Measurements from ENCODE around the gene RNF144A. TPM values are rescaled to one million over a fixed set of nuclear protein-coding genes. Genes with fewer than 3 reads are reported as not detected.

Gene RNF144A
- polyA plus RNA-seq, 3 donors = 0.30 to 0.68 (median 0.48) TPM

DNA sequence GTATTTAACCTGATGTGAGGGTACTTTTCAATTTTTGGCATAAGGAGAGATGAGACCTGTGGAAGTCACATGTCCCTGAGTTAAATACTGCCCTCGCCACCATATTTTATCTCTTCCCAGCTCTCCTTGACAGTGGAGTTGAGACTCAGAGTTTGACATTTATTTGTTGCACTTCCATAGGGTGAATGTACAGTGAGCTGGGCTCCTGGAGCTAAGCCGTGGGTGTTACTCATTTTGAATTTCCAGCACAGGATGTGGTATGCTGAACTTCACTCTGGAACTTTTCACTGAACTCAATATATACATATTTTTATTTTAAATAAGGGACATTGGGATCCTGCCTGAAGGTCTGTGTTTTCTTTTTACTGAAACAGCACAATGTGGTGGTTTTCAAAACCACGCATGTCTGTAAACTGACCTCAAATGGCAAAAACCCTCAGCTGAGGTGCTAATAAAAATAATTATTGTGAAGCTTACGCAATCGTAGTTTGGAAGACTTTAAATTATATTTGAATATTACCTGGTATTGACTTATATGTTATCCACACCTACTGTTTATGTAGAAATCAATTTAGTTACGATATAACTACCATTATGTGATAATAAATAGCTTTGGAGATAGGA, 12.1 kb downstream of the RNF144A start:
- no peaks in the 10 kb centered on the region for H3K36me3 ChIP-seq (replicated peaks in 1 of 2; ENCODE audit: control insufficient read depth in 1 of 2, insufficient read depth in 2 of 2, low read length in 2 of 2)
- H3K4me3 ChIP-seq (replicated peaks in 1 of 3; ENCODE audit: low read depth in 2 of 3, low read length in 3 of 3) = no peak overlapping the region
- intact Hi-C loops (cut with micrococcal nuclease) = no loop called here
- no peak overlapping the region for H3K4me2 ChIP-seq (replicated peaks; ENCODE audit: extremely low read depth, low read length, poor library complexity, severe bottlenecking)
- TF ChIP-seq, protein P1, sequence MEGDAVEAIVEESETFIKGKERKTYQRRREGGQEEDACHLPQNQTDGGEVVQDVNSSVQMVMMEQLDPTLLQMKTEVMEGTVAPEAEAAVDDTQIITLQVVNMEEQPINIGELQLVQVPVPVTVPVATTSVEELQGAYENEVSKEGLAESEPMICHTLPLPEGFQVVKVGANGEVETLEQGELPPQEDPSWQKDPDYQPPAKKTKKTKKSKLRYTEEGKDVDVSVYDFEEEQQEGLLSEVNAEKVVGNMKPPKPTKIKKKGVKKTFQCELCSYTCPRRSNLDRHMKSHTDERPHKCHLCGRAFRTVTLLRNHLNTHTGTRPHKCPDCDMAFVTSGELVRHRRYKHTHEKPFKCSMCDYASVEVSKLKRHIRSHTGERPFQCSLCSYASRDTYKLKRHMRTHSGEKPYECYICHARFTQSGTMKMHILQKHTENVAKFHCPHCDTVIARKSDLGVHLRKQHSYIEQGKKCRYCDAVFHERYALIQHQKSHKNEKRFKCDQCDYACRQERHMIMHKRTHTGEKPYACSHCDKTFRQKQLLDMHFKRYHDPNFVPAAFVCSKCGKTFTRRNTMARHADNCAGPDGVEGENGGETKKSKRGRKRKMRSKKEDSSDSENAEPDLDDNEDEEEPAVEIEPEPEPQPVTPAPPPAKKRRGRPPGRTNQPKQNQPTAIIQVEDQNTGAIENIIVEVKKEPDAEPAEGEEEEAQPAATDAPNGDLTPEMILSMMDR (IDR thresholded peaks at IDR 0.05) = no peak
- no peak overlapping the region for H3K27ac ChIP-seq (ENCODE audit: low read depth in 1 of 2, low read length in 2 of 2)
- no peak for DNase-seq
- Mint-ChIP-seq H3K4me1 (peaks cover 26% of the 10 kb centered on the region), H3K9me3 (peaks cover 0 to 7% (median 0%) of the 10 kb centered on the region in 7 donors), H3K27ac (no peak overlapping the region), H3K27me3 (ENCODE audit: low read depth in 3 of 3) (no peaks in the 10 kb centered on the region), H3K4me3 (no peak overlapping the region), H3K36me3 (peaks cover 2% of the 10 kb centered on the region in 2 donors)
- no peaks in the 10 kb centered on the region for H3K27me3 ChIP-seq (ENCODE audit: control insufficient read depth in 2 of 2, insufficient read depth in 2 of 2, low read length in 2 of 2)
- H4K20me1 ChIP-seq (ENCODE audit: insufficient read depth, low read length) = no peaks in the 10 kb centered on the region
- no CpG with 5 or more reads among the region's 6 CpGs for WGBS (ENCODE audit: insufficient coverage)
- H3K4me1 ChIP-seq (ENCODE audit: control insufficient read depth in 1 of 2, insufficient read depth in 2 of 2, low read length in 2 of 2) = peaks cover 0 to 8% of the 10 kb centered on the region in 2 donors
- peaks cover 0 to 3% of the 10 kb centered on the region in 2 donors for H3K9me3 ChIP-seq (replicated peaks in 1 of 2; ENCODE audit: control insufficient read depth in 1 of 2, insufficient read depth in 1 of 2, low read length in 2 of 2)
- peaks cover 25% of the 10 kb centered on the region for H3K79me2 ChIP-seq (ENCODE audit: insufficient read depth, low read length)
- no peak overlapping the region for H3K9ac ChIP-seq (ENCODE audit: insufficient read depth, low read length, poor library complexity, severe bottlenecking)
- H2AFZ ChIP-seq (ENCODE audit: insufficient read depth, low read depth, low read length, poor library complexity, severe bottlenecking) = no peak overlapping the region

DNA sequence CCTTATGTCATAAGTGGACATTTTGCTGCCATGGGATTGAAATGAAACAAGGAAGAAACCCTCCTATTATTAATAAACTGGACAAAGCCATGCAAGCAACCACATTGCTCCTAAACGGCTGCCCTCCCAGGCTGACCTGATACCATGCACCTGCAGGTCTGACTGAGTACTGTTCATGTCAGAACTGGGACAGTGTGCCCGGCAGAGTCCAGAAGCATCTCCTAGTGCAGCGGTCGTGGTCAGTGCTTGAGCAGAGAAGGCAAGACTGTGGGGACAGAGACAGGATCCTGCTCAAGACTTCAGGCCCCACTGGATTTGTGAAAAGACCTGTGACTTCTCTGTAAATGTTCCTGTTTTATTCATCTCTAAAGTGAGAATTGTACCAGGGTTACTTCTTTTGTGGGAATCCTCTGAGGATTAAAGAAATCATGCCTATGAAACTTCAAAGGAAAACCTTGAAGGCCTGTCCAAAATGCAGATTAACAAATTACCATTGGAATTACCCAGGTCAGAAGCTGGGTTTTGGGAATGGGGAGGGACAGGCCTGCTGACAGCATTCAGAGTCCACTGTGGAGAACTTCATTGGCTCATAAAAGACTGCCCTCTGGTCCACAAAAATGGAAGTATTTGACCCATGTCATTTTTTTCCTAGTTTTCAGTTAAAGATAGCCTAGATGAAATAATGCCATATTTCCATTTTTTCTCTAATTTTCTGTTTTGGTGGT, 13.9 kb downstream of the RNF144A start:
- WGBS (ENCODE audit: insufficient coverage) = 74% methylated on average over 4 of the region's 4 CpGs
- Mint-ChIP-seq H3K27ac (no peak overlapping the region), H3K36me3 (peaks cover 2% of the 10 kb centered on the region in 2 donors), H3K4me3 (no peak overlapping the region), H3K9me3 (peaks cover 0 to 7% (median 0%) of the 10 kb centered on the region in 7 donors), H3K27me3 (ENCODE audit: low read depth in 3 of 3) (no peaks in the 10 kb centered on the region), H3K4me1 (peaks cover 34% of the 10 kb centered on the region)
- Histone ChIP-seq H3K9me3 (replicated peaks in 1 of 2; ENCODE audit: control insufficient read depth in 1 of 2, insufficient read depth in 1 of 2, low read length in 2 of 2) (peaks cover 0 to 3% of the 10 kb centered on the region in 2 donors), H3K27me3 (ENCODE audit: control insufficient read depth in 2 of 2, insufficient read depth in 2 of 2, low read length in 2 of 2) (no peaks in the 10 kb centered on the region), H3K36me3 (replicated peaks in 1 of 2; ENCODE audit: control insufficient read depth in 1 of 2, insufficient read depth in 2 of 2, low read length in 2 of 2) (no peaks in the 10 kb centered on the region), H3K4me2 (replicated peaks; ENCODE audit: extremely low read depth, low read length, poor library complexity, severe bottlenecking) (no peak overlapping the region), H3K4me1 (ENCODE audit: control insufficient read depth in 1 of 2, insufficient read depth in 2 of 2, low read length in 2 of 2) (peaks cover 16 to 25% of the 10 kb centered on the region in 2 donors), H4K20me1 (ENCODE audit: insufficient read depth, low read length) (no peaks in the 10 kb centered on the region), H3K27ac (ENCODE audit: low read depth in 1 of 2, low read length in 2 of 2) (no peak overlapping the region), H3K9ac (ENCODE audit: insufficient read depth, low read length, poor library complexity, severe bottlenecking) (no peak overlapping the region), H2AFZ (ENCODE audit: insufficient read depth, low read depth, low read length, poor library complexity, severe bottlenecking) (no peak overlapping the region), H3K79me2 (ENCODE audit: insufficient read depth, low read length) (peaks cover 20% of the 10 kb centered on the region), H3K4me3 (replicated peaks in 1 of 3; ENCODE audit: low read depth in 2 of 3, low read length in 3 of 3) (no peak overlapping the region)
- DNase-seq = no peak
- TF ChIP-seq, protein P1 (IDR thresholded peaks at IDR 0.05) = no peak
- intact Hi-C loops (cut with micrococcal nuclease) = no loop called here

Data from CD14-positive monocyte (primary cell).